Effector memory CD4-positive, alpha-beta T cell (primary cell): ENCODE results near the gene OTC.
A peak's percentile ranks its signal among the peaks of the same experiment; 100 is the strongest.

ENCODE experiments used
- DNase-seq, 3 donors: peaks; one replicate each; pipeline ENCODE4 v3.0.0-alpha.2; 2020
- H3K27ac ChIP-seq: 2 replicates; pipeline ENCODE4 v1.7.0; 2013; ENCODE audit warnings: mild to moderate bottlenecking, low read length, moderate library complexity; ENCODE audit not compliant: insufficient read depth, poor library complexity, severe bottlenecking
- H3K27me3 ChIP-seq: replicated peaks from 2 replicates; pipeline ENCODE4 v1.7.0; 2013; ENCODE audit warnings: mild to moderate bottlenecking, low read length; ENCODE audit not compliant: insufficient read depth, control insufficient read depth, poor library complexity, severe bottlenecking
- H3K36me3 ChIP-seq: 2 replicates; pipeline ENCODE4 v1.7.0; 2013; ENCODE audit warnings: mild to moderate bottlenecking, low read length, moderate library complexity; ENCODE audit not compliant: control insufficient read depth, insufficient read depth
- H3K4me1 ChIP-seq: 2 replicates; pipeline ENCODE4 v1.7.0; 2013; ENCODE audit warnings: low read length, mild to moderate bottlenecking; ENCODE audit not compliant: control insufficient read depth, insufficient read depth, poor library complexity, severe bottlenecking
- H3K4me3 ChIP-seq: 2 replicates; pipeline ENCODE4 v1.7.0; 2013; ENCODE audit warnings: low read length, low read depth, mild to moderate bottlenecking; ENCODE audit not compliant: insufficient read depth, poor library complexity, severe bottlenecking
- H3K9me3 ChIP-seq: 2 replicates; pipeline ENCODE4 v1.7.0; 2013; ENCODE audit warnings: mild to moderate bottlenecking, low read length, moderate library complexity; ENCODE audit not compliant: control insufficient read depth

OTC gene

GRCh38 chrX:38327007-38327774 is 25.2 kb upstream of the OTC start, which contains the start of gene RPGR:
Gene RPGR (minus strand): TSS chrX:38327509. CDS start chrX:38327367, 142 bp downstream.
- DNase-seq: peak; percentile 82 to 86 (median 83)
- Histone ChIP-seq H3K36me3 (no peaks in the 10 kb centered on the region), H3K9me3 (no peaks in the 10 kb centered on the region), H3K27ac (peak within 1 kb of the TSS; percentile 84), H3K4me3 (peak within 1 kb of the TSS; percentile 78), H3K27me3 (no peaks in the 10 kb centered on the region), H3K4me1 (peaks cover 6% of the 10 kb centered on the region)

- H3K4me3 ChIP-seq: peak overlapping the region; percentile 78
- no peaks in the 10 kb centered on the region for H3K27me3 ChIP-seq
- DNase-seq: no peak
- no peaks in the 10 kb centered on the region for H3K36me3 ChIP-seq
- no peaks in the 10 kb centered on the region for H3K9me3 ChIP-seq
- peak overlapping the region; percentile 84 for H3K27ac ChIP-seq
- peaks cover 6% of the 10 kb centered on the region for H3K4me1 ChIP-seq
These were observed 24.7 kb upstream of the OTC start for GRCh38 chrX:38327775-38328081.

GRCh38 chrX:38332505-38332904 is 19.9 kb upstream of the OTC start:
- H3K36me3 ChIP-seq: no peaks in the 10 kb centered on the region

GRCh38 chrX:38335382-38335781 is 17.0 kb upstream of the OTC start:
- no peaks in the 10 kb centered on the region for H3K9me3 ChIP-seq
- H3K36me3 ChIP-seq: no peaks in the 10 kb centered on the region
- H3K4me3 ChIP-seq: no peak overlapping the region
- H3K4me1 ChIP-seq: no peaks in the 10 kb centered on the region
- H3K27ac ChIP-seq: no peak overlapping the region
- DNase-seq: no peak
- no peaks in the 10 kb centered on the region for H3K27me3 ChIP-seq

More at GRCh38 chrX:38332505-38332904, 19.9 kb upstream of the OTC start:
- Histone ChIP-seq H3K9me3 (no peaks in the 10 kb centered on the region), H3K27ac (no peak overlapping the region), H3K4me1 (peaks cover 6% of the 10 kb centered on the region), H3K27me3 (no peaks in the 10 kb centered on the region), H3K4me3 (no peak overlapping the region)
- DNase-seq: no peak

GRCh38 chrX:38336538-38337240 is 15.7 kb upstream of the OTC start:
- no peak overlapping the region for H3K4me3 ChIP-seq
- H3K36me3 ChIP-seq: no peaks in the 10 kb centered on the region
- no peak for DNase-seq
- H3K4me1 ChIP-seq: no peaks in the 10 kb centered on the region
- H3K9me3 ChIP-seq: no peaks in the 10 kb centered on the region
- H3K27me3 ChIP-seq: no peaks in the 10 kb centered on the region
- no peak overlapping the region for H3K27ac ChIP-seq

GRCh38 chrX:38341442-38341841 is 11.0 kb upstream of the OTC start:
- Histone ChIP-seq H3K4me1 (no peaks in the 10 kb centered on the region), H3K9me3 (no peaks in the 10 kb centered on the region), H3K27ac (no peak overlapping the region), H3K36me3 (no peaks in the 10 kb centered on the region), H3K27me3 (no peaks in the 10 kb centered on the region), H3K4me3 (no peak overlapping the region)
- no peak for DNase-seq

GRCh38 chrX:38342853-38343778 is 9.3 kb upstream of the OTC start:
- no peaks in the 10 kb centered on the region for H3K36me3 ChIP-seq
- no peak overlapping the region for H3K27ac ChIP-seq
- no peaks in the 10 kb centered on the region for H3K9me3 ChIP-seq
- no peaks in the 10 kb centered on the region for H3K27me3 ChIP-seq
- no peak overlapping the region for H3K4me3 ChIP-seq
- H3K4me1 ChIP-seq: no peaks in the 10 kb centered on the region
- no peak for DNase-seq

GRCh38 chrX:38346150-38346549 is 6.3 kb upstream of the OTC start:
- no peaks in the 10 kb centered on the region for H3K4me1 ChIP-seq
- H3K4me3 ChIP-seq: no peak overlapping the region
- no peak for DNase-seq

GRCh38 chrX:38347136-38347535 is 5.3 kb upstream of the OTC start:
- H3K27ac ChIP-seq: no peak overlapping the region
- DNase-seq: no peak
- H3K4me1 ChIP-seq: no peaks in the 10 kb centered on the region
- H3K27me3 ChIP-seq: no peaks in the 10 kb centered on the region
- H3K4me3 ChIP-seq: no peak overlapping the region
- no peaks in the 10 kb centered on the region for H3K36me3 ChIP-seq
- no peaks in the 10 kb centered on the region for H3K9me3 ChIP-seq

More at GRCh38 chrX:38346150-38346549, 6.3 kb upstream of the OTC start:
- H3K27me3 ChIP-seq: no peaks in the 10 kb centered on the region
- H3K27ac ChIP-seq: no peak overlapping the region
- no peaks in the 10 kb centered on the region for H3K36me3 ChIP-seq
- H3K9me3 ChIP-seq: no peaks in the 10 kb centered on the region
